ENCODE results near the gene SLC22A4. TPM values are rescaled to one million over a fixed set of nuclear protein-coding genes. Genes with fewer than 3 reads are reported as not detected.

Gene SLC22A4
- total and polyA plus RNA-seq, 2 donors (not counting 1 experiment from before 2014, with no cell fraction given): 0.18 TPM; not detected in 1

DNA sequence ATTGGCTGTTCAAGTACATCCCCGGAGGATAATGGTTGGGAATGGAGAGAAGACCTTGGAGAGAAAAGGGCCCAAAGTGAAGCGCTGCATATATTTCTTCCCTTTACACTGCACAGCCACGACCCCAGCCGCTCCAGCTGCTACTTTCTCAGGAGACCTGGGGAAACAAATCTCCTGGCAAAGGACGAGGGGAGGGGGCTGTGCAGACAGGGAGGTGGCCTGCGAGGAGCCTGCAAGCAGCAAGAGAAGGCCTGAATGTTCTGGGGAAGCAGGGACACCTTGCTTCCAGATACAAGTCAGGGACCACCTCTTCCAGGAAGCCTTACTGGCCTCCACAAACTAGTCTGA is 37.4 kb upstream of the SLC22A4 start:
- H3K9me3 ChIP-seq (ENCODE audit: control extremely low read depth in 1 of 3, control insufficient read depth in 2 of 3, insufficient read depth in 1 of 3, low read length in 2 of 3): peaks cover 0 to 7% (median 0%) of the 10 kb centered on the region in 3 donors
- peak overlapping the region; percentile 52 for H3K4me3 Mint-ChIP-seq
- H4K20me1 ChIP-seq (ENCODE audit: control insufficient read depth, insufficient read depth, low read length, poor library complexity, severe bottlenecking): no peaks in the 10 kb centered on the region
- H3K27me3 Mint-ChIP-seq: peaks cover 24% of the 10 kb centered on the region
- TF ChIP-seq, protein P1, sequence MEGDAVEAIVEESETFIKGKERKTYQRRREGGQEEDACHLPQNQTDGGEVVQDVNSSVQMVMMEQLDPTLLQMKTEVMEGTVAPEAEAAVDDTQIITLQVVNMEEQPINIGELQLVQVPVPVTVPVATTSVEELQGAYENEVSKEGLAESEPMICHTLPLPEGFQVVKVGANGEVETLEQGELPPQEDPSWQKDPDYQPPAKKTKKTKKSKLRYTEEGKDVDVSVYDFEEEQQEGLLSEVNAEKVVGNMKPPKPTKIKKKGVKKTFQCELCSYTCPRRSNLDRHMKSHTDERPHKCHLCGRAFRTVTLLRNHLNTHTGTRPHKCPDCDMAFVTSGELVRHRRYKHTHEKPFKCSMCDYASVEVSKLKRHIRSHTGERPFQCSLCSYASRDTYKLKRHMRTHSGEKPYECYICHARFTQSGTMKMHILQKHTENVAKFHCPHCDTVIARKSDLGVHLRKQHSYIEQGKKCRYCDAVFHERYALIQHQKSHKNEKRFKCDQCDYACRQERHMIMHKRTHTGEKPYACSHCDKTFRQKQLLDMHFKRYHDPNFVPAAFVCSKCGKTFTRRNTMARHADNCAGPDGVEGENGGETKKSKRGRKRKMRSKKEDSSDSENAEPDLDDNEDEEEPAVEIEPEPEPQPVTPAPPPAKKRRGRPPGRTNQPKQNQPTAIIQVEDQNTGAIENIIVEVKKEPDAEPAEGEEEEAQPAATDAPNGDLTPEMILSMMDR (IDR thresholded peaks at IDR 0.05): no peak
- TF ChIP-seq EZH2 (IDR thresholded peaks at IDR 0.05; ENCODE audit: borderline replicate concordance, insufficient read depth, low read depth, low read length, poor library complexity, severe bottlenecking): no peak
- peak overlapping the region; percentile 47 for H3K4me2 ChIP-seq (replicated peaks; ENCODE audit: low read depth, low read length, poor library complexity, severe bottlenecking)
- WGBS (ENCODE audit: insufficient coverage): 93% methylated on average over 3 of the region's 6 CpGs
- DNase-seq: no peak
- ATAC-seq (ENCODE audit: low read depth): no peak
- H3K4me1 ChIP-seq (ENCODE audit: control insufficient read depth in 2 of 2, insufficient read depth in 2 of 2, low read length in 2 of 2): peaks cover 8 to 9% of the 10 kb centered on the region in 2 donors
- no peaks in the 10 kb centered on the region for H3K79me2 ChIP-seq (ENCODE audit: control insufficient read depth, insufficient read depth, low read length)
- H3K36me3 ChIP-seq (replicated peaks in 1 of 2; ENCODE audit: control extremely low read depth in 1 of 2, control insufficient read depth in 1 of 2, extremely low read depth in 1 of 2, insufficient read depth in 2 of 2, low read length in 1 of 2): no peaks in the 10 kb centered on the region
- H2AFZ ChIP-seq (ENCODE audit: insufficient read depth, low read depth, low read length, poor library complexity, severe bottlenecking): no peak overlapping the region
- ChIA-PET CTCF (no interaction called here), POLR2A (no interaction called here)
- H3K27ac Mint-ChIP-seq: no peak overlapping the region
- H3K4me3 ChIP-seq (ENCODE audit: control extremely low read depth in 1 of 5, extremely low read depth in 1 of 5, insufficient read depth in 1 of 5, low read depth in 2 of 5, low read length in 4 of 5): no peak overlapping the region
- no peak overlapping the region for H3K27ac ChIP-seq (ENCODE audit: low read length in 2 of 2)
- no peak overlapping the region for H3K9ac ChIP-seq (ENCODE audit: low read length)
- intact Hi-C loops (cut with micrococcal nuclease): no loop called here
- peaks cover 0 to 35% (median 14%) of the 10 kb centered on the region in 4 experiments for H3K27me3 ChIP-seq (replicated peaks in 1 of 4; ENCODE audit: control extremely low read depth in 1 of 4, control insufficient read depth in 3 of 4, insufficient read depth in 4 of 4, low read length in 3 of 4)
- H3K9me3 Mint-ChIP-seq (ENCODE audit: insufficient read depth): no peaks in the 10 kb centered on the region
- H3K4me1 Mint-ChIP-seq: peaks cover 2% of the 10 kb centered on the region

DNA sequence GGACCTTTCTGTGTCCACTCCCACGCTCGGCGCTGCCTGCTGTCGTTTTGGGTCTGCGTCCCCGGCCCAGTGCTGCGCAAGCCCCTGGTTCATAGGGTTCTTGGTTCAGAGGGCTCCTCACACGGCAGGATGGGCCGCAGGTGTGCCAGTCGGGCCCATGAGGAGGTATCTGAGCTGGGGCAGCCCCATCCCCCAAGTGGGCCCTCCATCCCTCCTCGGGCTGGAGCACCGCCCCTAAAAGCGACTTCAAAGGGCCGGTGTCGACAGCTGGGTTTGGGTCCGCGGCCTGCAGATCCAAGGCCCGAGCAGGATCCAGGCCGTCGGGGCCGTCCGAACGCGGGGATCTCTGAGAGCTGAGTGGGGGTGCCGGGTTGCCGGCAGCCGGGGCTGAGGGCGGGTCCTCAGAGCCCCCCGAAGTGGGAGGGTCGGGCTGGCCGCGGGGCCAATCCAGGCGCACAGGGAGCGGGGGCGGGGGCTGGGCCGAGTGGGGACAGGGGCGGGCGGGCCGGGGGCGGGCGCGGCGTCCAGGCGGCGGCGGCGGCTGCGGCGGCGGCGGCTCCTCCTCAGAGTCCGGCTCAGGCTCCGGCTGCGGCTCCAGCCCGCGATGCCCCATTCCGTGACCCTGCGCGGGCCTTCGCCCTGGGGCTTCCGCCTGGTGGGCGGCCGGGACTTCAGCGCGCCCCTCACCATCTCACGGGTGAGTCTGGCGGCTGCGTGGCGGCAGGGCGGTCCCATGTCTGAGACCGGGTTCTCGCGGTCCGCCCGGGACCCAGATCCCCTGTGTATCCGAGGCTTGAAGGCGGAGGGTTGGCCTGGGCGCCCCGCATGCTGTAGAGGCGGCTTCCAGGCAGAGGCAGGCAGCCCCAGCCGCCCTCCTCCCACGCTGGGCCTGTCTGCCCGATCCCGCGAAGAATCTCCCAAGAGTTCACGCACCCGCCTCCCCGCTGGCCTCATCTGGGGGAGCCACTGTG is 36.8 kb upstream of the SLC22A4 start, which contains the start of gene PDLIM4:
TSS of gene PDLIM4 (plus strand) at position 566 of the 971 bp plus-strand sequence. CDS start at position 605, 39 bp downstream.
- ATAC-seq (ENCODE audit: low read depth) (no peak), DNase-seq (no peak)
- Mint-ChIP-seq H3K4me3 (peak within 1 kb of the TSS; percentile 52), H3K27me3 (peaks cover 24% of the 10 kb centered on the region), H3K27ac (no peak within 1 kb of the TSS), H3K9me3 (ENCODE audit: insufficient read depth) (no peaks in the 10 kb centered on the region), H3K4me1 (peaks cover 2% of the 10 kb centered on the region)
- peaks cover 0 to 7% (median 0%) of the 10 kb centered on the region in 3 donors for H3K9me3 ChIP-seq (ENCODE audit: control extremely low read depth in 1 of 3, control insufficient read depth in 2 of 3, insufficient read depth in 1 of 3, low read length in 2 of 3)
- no peaks in the 10 kb centered on the region for H3K36me3 ChIP-seq (replicated peaks in 1 of 2; ENCODE audit: control extremely low read depth in 1 of 2, control insufficient read depth in 1 of 2, extremely low read depth in 1 of 2, insufficient read depth in 2 of 2, low read length in 1 of 2)
- no peak within 1 kb of the TSS for H3K9ac ChIP-seq (ENCODE audit: low read length)
- peaks cover 0 to 35% (median 14%) of the 10 kb centered on the region in 4 experiments for H3K27me3 ChIP-seq (replicated peaks in 1 of 4; ENCODE audit: control extremely low read depth in 1 of 4, control insufficient read depth in 3 of 4, insufficient read depth in 4 of 4, low read length in 3 of 4)
- no peak within 1 kb of the TSS for H2AFZ ChIP-seq (ENCODE audit: insufficient read depth, low read depth, low read length, poor library complexity, severe bottlenecking)
- H3K79me2 ChIP-seq (ENCODE audit: control insufficient read depth, insufficient read depth, low read length): no peaks in the 10 kb centered on the region
- CTCF ChIA-PET: interaction anchor here (0.6 kb wide), 1 partner anchor 196 kb away, joined by 4 read pairs; no protein-coding TSS in a partner anchor
- no peaks in the 10 kb centered on the region for H4K20me1 ChIP-seq (ENCODE audit: control insufficient read depth, insufficient read depth, low read length, poor library complexity, severe bottlenecking)
- H3K27ac ChIP-seq (ENCODE audit: low read length in 2 of 2): no peak within 1 kb of the TSS
- POLR2A ChIA-PET: no interaction called here
- H3K4me1 ChIP-seq (ENCODE audit: control insufficient read depth in 2 of 2, insufficient read depth in 2 of 2, low read length in 2 of 2): peaks cover 8 to 9% of the 10 kb centered on the region in 2 donors
- 37% methylated on average over 78 of the region's 88 CpGs for WGBS (ENCODE audit: insufficient coverage)
- intact Hi-C loops (cut with micrococcal nuclease): no loop called here
- H3K4me3 ChIP-seq (ENCODE audit: control extremely low read depth in 1 of 5, extremely low read depth in 1 of 5, insufficient read depth in 1 of 5, low read depth in 2 of 5, low read length in 4 of 5): no peak within 1 kb of the TSS
- TF ChIP-seq EZH2 (IDR thresholded peaks at IDR 0.05; ENCODE audit: borderline replicate concordance, insufficient read depth, low read depth, low read length, poor library complexity, severe bottlenecking): no peak
- TF ChIP-seq, protein P1 (IDR thresholded peaks at IDR 0.05): no peak
- H3K4me2 ChIP-seq (replicated peaks; ENCODE audit: low read depth, low read length, poor library complexity, severe bottlenecking): peak within 1 kb of the TSS; percentile 47
